ENCODE results near the gene MMP3. TPM values are rescaled to one million over a fixed set of nuclear protein-coding genes. Genes with fewer than 3 reads are reported as not detected.
"Not testable (repeated sequence)": the region's sequence is repeated elsewhere in the genome, so short reads cannot be mapped to it uniquely, and the experiment has no call there.

MMP3 gene
- total RNA-seq, 1 experiment from 2014 or later = not detected

GRCh38 chr11:102869354-102869964, 26.1 kb upstream of the MMP3 start:
- H3K36me3 ChIP-seq (ENCODE audit: insufficient read depth, low read length); H3K79me2 ChIP-seq (ENCODE audit: low read length); H3K27ac ChIP-seq (ENCODE audit: low read length); H3K4me3 ChIP-seq (ENCODE audit: low read length); DNase-seq; H3K4me2 ChIP-seq (ENCODE audit: low read depth, low read length, poor library complexity, severe bottlenecking); H3K27me3 ChIP-seq (ENCODE audit: low read length); H3K9me2 ChIP-seq (replicated peaks; ENCODE audit: insufficient read depth, low read length); H3K9me3 ChIP-seq (ENCODE audit: low read length); H3K4me1 ChIP-seq (ENCODE audit: low read length); H2AFZ ChIP-seq (ENCODE audit: low read length); H4K20me1 ChIP-seq (ENCODE audit: insufficient read depth, low read depth, low read length); H3K9ac ChIP-seq (ENCODE audit: low read length): not testable (repeated sequence)

- H3K9me3 ChIP-seq (ENCODE audit: low read length) = no peaks in the 10 kb centered on the region
- H4K20me1 ChIP-seq (ENCODE audit: insufficient read depth, low read depth, low read length) = no peaks in the 10 kb centered on the region
- H3K9ac ChIP-seq (ENCODE audit: low read length) = no peak overlapping the region
- DNase-seq = no peak
- H3K4me3 ChIP-seq (ENCODE audit: low read length) = no peak overlapping the region
- H3K4me2 ChIP-seq (ENCODE audit: low read depth, low read length, poor library complexity, severe bottlenecking) = no peak overlapping the region
- no peaks in the 10 kb centered on the region for H3K79me2 ChIP-seq (ENCODE audit: low read length)
- H2AFZ ChIP-seq (ENCODE audit: low read length) = no peak overlapping the region
- no peaks in the 10 kb centered on the region for H3K9me2 ChIP-seq (replicated peaks; ENCODE audit: insufficient read depth, low read length)
- H3K27me3 ChIP-seq (ENCODE audit: low read length) = no peaks in the 10 kb centered on the region
- H3K36me3 ChIP-seq (ENCODE audit: insufficient read depth, low read length) = no peaks in the 10 kb centered on the region
- no peak overlapping the region for H3K27ac ChIP-seq (ENCODE audit: low read length)
- no peaks in the 10 kb centered on the region for H3K4me1 ChIP-seq (ENCODE audit: low read length)
Observed at GRCh38 chr11:102868339-102868738, 24.9 kb upstream of the MMP3 start.

- no peak overlapping the region for H3K4me2 ChIP-seq (ENCODE audit: low read depth, low read length, poor library complexity, severe bottlenecking)
- no peak overlapping the region for H3K27ac ChIP-seq (ENCODE audit: low read length)
- H3K9me3 ChIP-seq (ENCODE audit: low read length) = no peaks in the 10 kb centered on the region
- no peaks in the 10 kb centered on the region for H3K79me2 ChIP-seq (ENCODE audit: low read length)
- no peak overlapping the region for H3K4me3 ChIP-seq (ENCODE audit: low read length)
- H3K27me3 ChIP-seq (ENCODE audit: low read length) = no peaks in the 10 kb centered on the region
- H4K20me1 ChIP-seq (ENCODE audit: insufficient read depth, low read depth, low read length) = no peaks in the 10 kb centered on the region
- H3K4me1 ChIP-seq (ENCODE audit: low read length) = no peaks in the 10 kb centered on the region
- no peak overlapping the region for H3K9ac ChIP-seq (ENCODE audit: low read length)
- no peaks in the 10 kb centered on the region for H3K36me3 ChIP-seq (ENCODE audit: insufficient read depth, low read length)
- DNase-seq = no peak
- no peaks in the 10 kb centered on the region for H3K9me2 ChIP-seq (replicated peaks; ENCODE audit: insufficient read depth, low read length)
- no peak overlapping the region for H2AFZ ChIP-seq (ENCODE audit: low read length)
Observed at GRCh38 chr11:102864724-102865123, 21.3 kb upstream of the MMP3 start.

- DNase-seq = no peak
- H3K36me3 ChIP-seq (ENCODE audit: insufficient read depth, low read length) = no peaks in the 10 kb centered on the region
- no peaks in the 10 kb centered on the region for H3K4me1 ChIP-seq (ENCODE audit: low read length)
Observed at GRCh38 chr11:102853956-102854355, 10.5 kb upstream of the MMP3 start.

GRCh38 chr11:102853055-102853454, 9.6 kb upstream of the MMP3 start:
- Histone ChIP-seq H4K20me1 (ENCODE audit: insufficient read depth, low read depth, low read length) (no peaks in the 10 kb centered on the region), H3K36me3 (ENCODE audit: insufficient read depth, low read length) (no peaks in the 10 kb centered on the region), H3K9me3 (ENCODE audit: low read length) (no peaks in the 10 kb centered on the region), H3K4me2 (ENCODE audit: low read depth, low read length, poor library complexity, severe bottlenecking) (no peak overlapping the region), H3K4me3 (ENCODE audit: low read length) (no peak overlapping the region), H3K79me2 (ENCODE audit: low read length) (no peaks in the 10 kb centered on the region), H2AFZ (ENCODE audit: low read length) (no peak overlapping the region), H3K9me2 (replicated peaks; ENCODE audit: insufficient read depth, low read length) (no peaks in the 10 kb centered on the region), H3K9ac (ENCODE audit: low read length) (no peak overlapping the region), H3K4me1 (ENCODE audit: low read length) (no peaks in the 10 kb centered on the region), H3K27ac (ENCODE audit: low read length) (no peak overlapping the region), H3K27me3 (ENCODE audit: low read length) (no peaks in the 10 kb centered on the region)
- DNase-seq = no peak

More at GRCh38 chr11:102853956-102854355, 10.5 kb upstream of the MMP3 start:
- H3K27me3 ChIP-seq (ENCODE audit: low read length) = no peaks in the 10 kb centered on the region
- H3K27ac ChIP-seq (ENCODE audit: low read length) = no peak overlapping the region
- no peaks in the 10 kb centered on the region for H3K9me3 ChIP-seq (ENCODE audit: low read length)
- H3K4me3 ChIP-seq (ENCODE audit: low read length) = no peak overlapping the region
- H2AFZ ChIP-seq (ENCODE audit: low read length) = no peak overlapping the region
- H3K79me2 ChIP-seq (ENCODE audit: low read length) = no peaks in the 10 kb centered on the region
- H3K4me2 ChIP-seq (ENCODE audit: low read depth, low read length, poor library complexity, severe bottlenecking) = no peak overlapping the region
- H3K9ac ChIP-seq (ENCODE audit: low read length) = no peak overlapping the region
- no peaks in the 10 kb centered on the region for H3K9me2 ChIP-seq (replicated peaks; ENCODE audit: insufficient read depth, low read length)
- H4K20me1 ChIP-seq (ENCODE audit: insufficient read depth, low read depth, low read length) = no peaks in the 10 kb centered on the region

- Histone ChIP-seq H3K4me3 (ENCODE audit: low read length) (no peak overlapping the region), H3K27me3 (ENCODE audit: low read length) (no peaks in the 10 kb centered on the region), H3K9me2 (replicated peaks; ENCODE audit: insufficient read depth, low read length) (no peaks in the 10 kb centered on the region), H3K4me2 (ENCODE audit: low read depth, low read length, poor library complexity, severe bottlenecking) (no peak overlapping the region), H3K9me3 (ENCODE audit: low read length) (no peaks in the 10 kb centered on the region), H3K9ac (ENCODE audit: low read length) (no peak overlapping the region), H3K79me2 (ENCODE audit: low read length) (no peaks in the 10 kb centered on the region), H3K4me1 (ENCODE audit: low read length) (no peaks in the 10 kb centered on the region), H3K36me3 (ENCODE audit: insufficient read depth, low read length) (no peaks in the 10 kb centered on the region), H3K27ac (ENCODE audit: low read length) (no peak overlapping the region), H2AFZ (ENCODE audit: low read length) (no peak overlapping the region), H4K20me1 (ENCODE audit: insufficient read depth, low read depth, low read length) (no peaks in the 10 kb centered on the region)
- no peak for DNase-seq
Observed at GRCh38 chr11:102850973-102851745, 7.8 kb upstream of the MMP3 start.

GRCh38 chr11:102849311-102849710, 5.9 kb upstream of the MMP3 start:
- Histone ChIP-seq H3K79me2 (ENCODE audit: low read length) (no peaks in the 10 kb centered on the region), H3K9me3 (ENCODE audit: low read length) (no peaks in the 10 kb centered on the region), H3K9me2 (replicated peaks; ENCODE audit: insufficient read depth, low read length) (no peaks in the 10 kb centered on the region), H4K20me1 (ENCODE audit: insufficient read depth, low read depth, low read length) (no peaks in the 10 kb centered on the region), H3K36me3 (ENCODE audit: insufficient read depth, low read length) (no peaks in the 10 kb centered on the region), H3K4me2 (ENCODE audit: low read depth, low read length, poor library complexity, severe bottlenecking) (no peak overlapping the region), H3K27me3 (ENCODE audit: low read length) (no peaks in the 10 kb centered on the region), H3K27ac (ENCODE audit: low read length) (no peak overlapping the region), H3K4me3 (ENCODE audit: low read length) (no peak overlapping the region), H3K9ac (ENCODE audit: low read length) (no peak overlapping the region), H2AFZ (ENCODE audit: low read length) (no peak overlapping the region), H3K4me1 (ENCODE audit: low read length) (peaks cover 2% of the 10 kb centered on the region)
- no peak for DNase-seq

- Histone ChIP-seq H3K4me3 (ENCODE audit: low read length) (no peak overlapping the region), H2AFZ (ENCODE audit: low read length) (no peak overlapping the region), H3K79me2 (ENCODE audit: low read length) (no peaks in the 10 kb centered on the region), H3K9me2 (replicated peaks; ENCODE audit: insufficient read depth, low read length) (no peaks in the 10 kb centered on the region), H3K4me2 (ENCODE audit: low read depth, low read length, poor library complexity, severe bottlenecking) (no peak overlapping the region), H4K20me1 (ENCODE audit: insufficient read depth, low read depth, low read length) (no peaks in the 10 kb centered on the region), H3K27me3 (ENCODE audit: low read length) (no peaks in the 10 kb centered on the region), H3K27ac (ENCODE audit: low read length) (no peak overlapping the region), H3K36me3 (ENCODE audit: insufficient read depth, low read length) (no peaks in the 10 kb centered on the region), H3K4me1 (ENCODE audit: low read length) (peaks cover 7% of the 10 kb centered on the region), H3K9me3 (ENCODE audit: low read length) (no peaks in the 10 kb centered on the region), H3K9ac (ENCODE audit: low read length) (no peak overlapping the region)
- DNase-seq = no peak
Observed at GRCh38 chr11:102846292-102846691, 2.9 kb upstream of the MMP3 start.

Data from Karpas-422 (cell line).